IPS DF 6.9 (cell line): ENCODE measurements around the gene FDX2.

Source experiments
- DNase-seq: peaks from one replicate; pipeline ENCODE4 v3.0.0-alpha.2; 2013; ENCODE audit warnings: low read depth, low spot score
- H3K27ac ChIP-seq: one replicate; pipeline ENCODE4 v1.5.1; 2013; ENCODE audit warnings: low read length, control low read depth
- H3K27me3 ChIP-seq: 2 replicates; pipeline ENCODE4 v1.6.1; 2013; ENCODE audit warnings: mild to moderate bottlenecking, low read length; ENCODE audit not compliant: control insufficient read depth, insufficient read depth
- H3K36me3 ChIP-seq: 2 replicates; pipeline ENCODE4 v1.6.1; 2013; ENCODE audit warnings: low read length; ENCODE audit not compliant: control insufficient read depth, insufficient read depth
- H3K4me1 ChIP-seq: 2 replicates; pipeline ENCODE4 v1.6.1; 2013; ENCODE audit warnings: low read length; ENCODE audit not compliant: control insufficient read depth, insufficient read depth
- H3K4me3 ChIP-seq: 2 replicates; pipeline ENCODE4 v1.5.1; 2013; ENCODE audit warnings: mild to moderate bottlenecking, low read length
- H3K9me3 ChIP-seq: 2 replicates; pipeline ENCODE4 v1.6.1; 2013; ENCODE audit warnings: low read length, inconsistent platforms; ENCODE audit not compliant: control insufficient read depth, insufficient read depth
- WGBS: extraction: QIAGEN DNeasy Blood & Tissue Kit; methylation state at CpG from one replicate; pipeline ENCODE4 v1.1.7; 2013; ENCODE audit warnings: mixed read lengths, missing lambda C conversion rate; ENCODE audit not compliant: insufficient read length, insufficient coverage; 5-methylcytosine and 5-hydroxymethylcytosine counted together

FDX2 gene

DNA sequence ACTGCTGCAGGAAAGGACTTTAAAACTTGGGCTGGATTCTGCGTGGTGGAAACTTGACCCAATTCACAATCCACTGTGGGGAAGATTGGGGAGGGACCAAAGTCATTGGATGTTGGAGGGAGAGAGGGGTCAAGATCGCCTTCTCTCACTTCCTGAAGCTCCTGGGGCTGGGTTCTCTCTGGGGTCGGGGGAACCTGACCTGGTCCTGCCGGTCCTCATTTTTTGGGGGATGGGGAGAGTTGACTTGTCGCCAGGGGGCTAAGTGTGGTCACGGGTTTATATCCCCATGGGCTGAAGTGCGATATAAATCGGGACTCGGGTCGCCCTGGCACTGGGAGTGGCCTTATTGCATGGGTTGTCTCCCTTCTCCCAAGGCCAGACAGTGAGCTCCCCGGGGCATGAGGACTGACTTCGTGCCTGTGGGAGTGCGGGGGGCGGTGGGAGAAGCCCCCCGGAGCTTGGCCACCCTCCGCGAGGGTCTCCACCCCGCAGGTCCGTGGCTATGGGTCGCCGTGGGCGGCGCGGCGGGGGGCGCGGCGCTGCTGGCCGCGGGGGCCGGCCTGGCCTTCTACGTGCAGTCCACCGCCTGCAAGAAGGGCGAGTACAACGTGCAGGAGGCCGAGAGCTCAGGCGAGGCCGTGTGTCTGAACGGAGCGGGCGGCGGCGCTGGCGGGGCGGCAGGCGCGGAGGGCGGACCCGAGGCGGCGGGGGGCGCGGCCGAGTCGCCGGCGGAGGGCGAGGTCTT, 19.8 kb downstream of the FDX2 start:
- peak overlapping the region; percentile 29; the same call in 1 of the 2 replicates for H3K4me3 ChIP-seq
- no peak for DNase-seq

DNA sequence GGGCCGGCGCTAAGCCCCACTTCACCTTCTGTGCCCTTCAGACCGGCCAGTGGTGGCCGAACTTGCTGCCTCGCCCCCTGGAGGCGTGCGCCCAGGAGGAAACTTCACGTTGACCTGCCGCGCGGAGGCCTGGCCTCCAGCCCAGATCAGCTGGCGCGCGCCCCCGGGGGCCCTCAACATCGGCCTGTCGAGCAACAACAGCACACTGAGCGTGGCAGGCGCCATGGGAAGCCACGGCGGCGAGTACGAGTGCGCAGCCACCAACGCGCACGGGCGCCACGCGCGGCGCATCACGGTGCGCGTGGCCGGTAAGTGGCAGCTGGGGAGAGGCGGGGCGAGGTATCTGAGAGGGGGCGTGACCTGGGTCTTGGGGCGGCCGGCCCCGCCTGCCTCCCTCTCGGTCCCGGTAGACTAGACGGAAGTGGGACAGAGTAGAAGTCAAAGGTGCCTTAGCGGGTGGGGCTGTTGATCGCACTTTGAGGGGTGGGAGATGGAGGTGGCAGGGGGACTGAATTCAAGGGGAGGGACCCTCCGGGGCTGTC, 20.4 kb downstream of the FDX2 start:
- no CpG with 5 or more reads among the region's 48 CpGs for WGBS
- no peak overlapping the region for H3K27ac ChIP-seq
- no peak for DNase-seq
- peaks cover 4% of the 10 kb centered on the region; the same call in 1 of the 2 replicates for H3K4me1 ChIP-seq
- peak overlapping the region; percentile 29; the same call in 1 of the 2 replicates for H3K4me3 ChIP-seq
- no peaks in the 10 kb centered on the region for H3K9me3 ChIP-seq
- H3K36me3 ChIP-seq, result no peaks in the 10 kb centered on the region
- peaks cover 51% of the 10 kb centered on the region for H3K27me3 ChIP-seq

More for the DNA sequence above, 19.8 kb downstream of the FDX2 start:
- no peaks in the 10 kb centered on the region for H3K36me3 ChIP-seq
- H3K27me3 ChIP-seq, result peaks cover 45% of the 10 kb centered on the region
- no peak overlapping the region for H3K27ac ChIP-seq
- peaks cover 4% of the 10 kb centered on the region; the same call in 1 of the 2 replicates for H3K4me1 ChIP-seq
- H3K9me3 ChIP-seq, result no peaks in the 10 kb centered on the region
- no CpG with 5 or more reads among the region's 58 CpGs for WGBS

DNA sequence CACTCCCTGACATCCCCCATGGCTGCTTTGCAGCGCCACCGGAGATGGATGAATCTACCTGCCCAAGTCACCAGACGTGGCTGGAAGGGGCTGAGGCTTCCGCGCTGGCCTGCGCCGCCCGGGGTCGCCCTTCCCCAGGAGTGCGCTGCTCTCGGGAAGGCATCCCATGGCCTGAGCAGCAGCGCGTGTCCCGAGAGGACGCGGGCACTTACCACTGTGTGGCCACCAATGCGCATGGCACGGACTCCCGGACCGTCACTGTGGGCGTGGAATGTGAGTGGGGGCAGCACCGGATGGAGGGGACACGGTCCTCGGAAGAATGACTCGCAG, 21.5 kb downstream of the FDX2 start:
- no peak for DNase-seq
- no CpG with 5 or more reads among the region's 25 CpGs for WGBS
- H3K4me1 ChIP-seq, result peaks cover 4% of the 10 kb centered on the region; the same call in 1 of the 2 replicates
- H3K27ac ChIP-seq, result no peak overlapping the region
- H3K27me3 ChIP-seq, result peaks cover 56% of the 10 kb centered on the region
- no peaks in the 10 kb centered on the region for H3K36me3 ChIP-seq
- no peaks in the 10 kb centered on the region for H3K9me3 ChIP-seq
- no peak overlapping the region for H3K4me3 ChIP-seq

DNA sequence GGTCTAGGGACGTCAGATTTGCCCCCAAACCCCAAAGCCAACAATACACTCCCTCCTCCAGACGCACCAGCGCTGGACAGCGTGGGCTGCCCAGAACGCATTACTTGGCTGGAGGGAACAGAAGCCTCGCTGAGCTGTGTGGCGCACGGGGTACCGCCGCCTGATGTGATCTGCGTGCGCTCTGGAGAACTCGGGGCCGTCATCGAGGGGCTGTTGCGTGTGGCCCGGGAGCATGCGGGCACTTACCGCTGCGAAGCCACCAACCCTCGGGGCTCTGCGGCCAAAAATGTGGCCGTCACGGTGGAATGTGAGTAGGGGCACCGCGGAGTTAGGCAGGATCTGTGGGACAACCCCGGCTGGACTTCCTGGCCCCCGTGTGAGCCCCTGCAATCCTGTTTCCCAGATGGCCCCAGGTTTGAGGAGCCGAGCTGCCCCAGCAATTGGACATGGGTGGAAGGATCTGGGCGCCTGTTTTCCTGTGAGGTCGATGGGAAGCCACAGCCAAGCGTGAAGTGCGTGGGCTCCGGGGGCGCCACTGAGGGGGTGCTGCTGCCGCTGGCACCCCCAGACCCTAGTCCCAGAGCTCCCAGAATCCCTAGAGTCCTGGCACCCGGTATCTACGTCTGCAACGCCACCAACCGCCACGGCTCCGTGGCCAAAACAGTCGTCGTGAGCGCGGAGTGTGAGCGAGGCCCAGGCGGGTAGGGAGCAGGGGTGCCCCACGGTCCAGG, 22.0 kb downstream of the FDX2 start:
- H3K9me3 ChIP-seq, result no peaks in the 10 kb centered on the region
- peaks cover 56% of the 10 kb centered on the region for H3K27me3 ChIP-seq
- no peaks in the 10 kb centered on the region for H3K36me3 ChIP-seq
- DNase-seq, result no peak
- H3K27ac ChIP-seq, result no peak overlapping the region
- WGBS, result no CpG with 5 or more reads among the region's 49 CpGs
- H3K4me1 ChIP-seq, result peaks cover 4% of the 10 kb centered on the region; the same call in 1 of the 2 replicates
- H3K4me3 ChIP-seq, result no peak overlapping the region

DNA sequence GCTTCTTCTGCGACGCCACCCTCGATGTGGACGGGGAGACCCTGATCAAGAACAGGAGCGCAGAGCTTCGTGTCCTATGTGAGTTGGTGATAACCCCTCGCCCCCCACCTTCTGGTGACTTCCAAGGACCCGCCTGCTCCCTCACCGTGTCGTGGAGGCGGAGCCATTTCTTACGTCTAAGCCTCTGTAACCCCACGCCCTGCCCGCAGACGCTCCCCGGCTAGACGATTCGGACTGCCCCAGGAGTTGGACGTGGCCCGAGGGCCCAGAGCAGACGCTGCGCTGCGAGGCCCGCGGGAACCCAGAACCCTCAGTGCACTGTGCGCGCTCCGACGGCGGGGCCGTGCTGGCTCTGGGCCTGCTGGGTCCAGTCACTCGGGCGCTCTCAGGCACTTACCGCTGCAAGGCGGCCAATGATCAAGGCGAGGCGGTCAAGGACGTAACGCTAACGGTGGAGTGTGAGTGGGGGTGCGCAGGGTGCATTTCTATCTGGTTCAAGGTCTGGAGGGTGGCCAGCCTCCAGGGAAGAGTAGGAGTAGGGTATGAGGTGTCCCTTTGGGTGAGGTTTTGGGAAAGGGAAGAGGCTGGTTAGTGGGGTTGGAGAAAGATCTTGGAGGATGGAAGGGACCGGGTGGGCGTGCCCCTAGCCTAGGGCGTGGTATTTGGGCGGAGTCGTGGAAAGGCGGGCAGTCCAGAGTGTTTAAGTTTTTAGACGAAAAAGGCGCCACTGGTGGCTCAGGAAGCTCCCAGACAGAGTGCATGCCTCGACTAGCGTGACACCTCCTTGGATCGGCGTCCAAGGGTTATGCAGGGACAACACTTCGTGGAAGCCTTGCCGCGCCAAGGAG, 22.8 kb downstream of the FDX2 start:
- peaks cover 58% of the 10 kb centered on the region for H3K27me3 ChIP-seq
- peak overlapping the region; percentile 13; the same call in 1 of the 2 replicates for H3K4me3 ChIP-seq
- no peak overlapping the region for H3K27ac ChIP-seq
- WGBS, result no CpG with 5 or more reads among the region's 56 CpGs
- H3K36me3 ChIP-seq, result no peaks in the 10 kb centered on the region
- DNase-seq, result no peak
- H3K4me1 ChIP-seq, result peaks cover 4% of the 10 kb centered on the region; the same call in 1 of the 2 replicates
- H3K9me3 ChIP-seq, result no peaks in the 10 kb centered on the region

DNA sequence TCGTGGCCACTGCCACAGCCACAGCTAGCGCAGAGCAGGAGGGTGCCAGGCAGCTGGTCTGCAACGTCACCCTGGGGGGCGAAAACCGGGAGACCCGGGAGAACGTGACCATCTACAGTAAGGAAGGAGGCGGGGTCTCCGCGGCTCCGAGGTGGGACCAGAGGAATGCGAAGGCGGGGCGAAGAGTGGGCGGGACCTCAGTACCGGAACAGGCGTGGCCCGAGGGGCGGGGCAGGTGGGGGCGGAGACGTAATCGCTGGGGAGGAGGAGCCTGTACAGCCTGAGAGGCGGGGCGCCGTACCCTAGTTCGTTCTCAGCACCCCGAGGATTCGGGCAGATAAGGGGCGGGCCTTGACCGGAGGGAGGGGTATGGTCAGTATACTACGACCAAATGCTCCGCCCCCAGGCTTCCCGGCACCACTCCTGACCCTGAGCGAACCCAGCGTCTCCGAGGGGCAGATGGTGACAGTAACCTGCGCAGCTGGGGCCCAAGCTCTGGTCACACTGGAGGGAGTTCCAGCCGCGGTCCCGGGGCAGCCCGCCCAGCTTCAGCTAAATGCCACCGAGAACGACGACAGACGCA, 23.5 kb downstream of the FDX2 start:
- no peaks in the 10 kb centered on the region for H3K9me3 ChIP-seq
- H3K4me1 ChIP-seq, result peaks cover 6% of the 10 kb centered on the region
- H3K27me3 ChIP-seq, result peaks cover 65% of the 10 kb centered on the region
- H3K4me3 ChIP-seq, result peak overlapping the region; percentile 27; the same call in 1 of the 2 replicates
- no peaks in the 10 kb centered on the region; the same call in 1 of the 2 replicates for H3K36me3 ChIP-seq
- H3K27ac ChIP-seq, result no peak overlapping the region
- WGBS, result no CpG with 5 or more reads among the region's 45 CpGs
- DNase-seq, result no peak

DNA sequence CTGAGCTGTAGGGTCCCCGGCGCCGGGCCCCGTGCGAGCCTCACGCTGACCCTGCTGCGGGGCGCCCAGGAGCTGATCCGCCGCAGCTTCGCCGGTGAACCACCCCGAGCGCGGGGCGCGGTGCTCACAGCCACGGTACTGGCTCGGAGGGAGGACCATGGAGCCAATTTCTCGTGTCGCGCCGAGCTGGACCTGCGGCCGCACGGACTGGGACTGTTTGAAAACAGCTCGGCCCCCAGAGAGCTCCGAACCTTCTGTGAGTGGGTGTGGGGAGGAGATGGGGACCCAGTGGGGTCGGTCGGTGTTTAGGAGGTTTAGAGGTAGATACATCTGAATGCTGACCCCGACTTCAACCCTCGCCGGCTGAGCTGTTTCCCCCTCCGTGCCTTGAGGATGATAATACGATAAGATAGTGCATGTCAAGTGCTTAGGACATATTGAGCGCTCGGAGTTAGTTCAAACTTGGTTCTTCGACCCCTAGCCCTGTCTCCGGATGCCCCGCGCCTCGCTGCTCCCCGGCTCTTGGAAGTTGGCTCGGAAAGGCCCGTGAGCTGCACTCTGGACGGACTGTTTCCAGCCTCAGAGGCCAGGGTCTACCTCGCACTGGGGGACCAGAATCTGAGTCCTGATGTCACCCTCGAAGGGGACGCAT, 24.1 kb downstream of the FDX2 start:
- Histone ChIP-seq H3K27me3 (peaks cover 65% of the 10 kb centered on the region), H3K9me3 (no peaks in the 10 kb centered on the region), H3K4me3 (peak overlapping the region; percentile 27), H3K4me1 (peaks cover 7% of the 10 kb centered on the region), H3K27ac (no peak overlapping the region), H3K36me3 (no peaks in the 10 kb centered on the region; the same call in 1 of the 2 replicates)
- no CpG with 5 or more reads among the region's 49 CpGs for WGBS
- DNase-seq, result no peak

DNA sequence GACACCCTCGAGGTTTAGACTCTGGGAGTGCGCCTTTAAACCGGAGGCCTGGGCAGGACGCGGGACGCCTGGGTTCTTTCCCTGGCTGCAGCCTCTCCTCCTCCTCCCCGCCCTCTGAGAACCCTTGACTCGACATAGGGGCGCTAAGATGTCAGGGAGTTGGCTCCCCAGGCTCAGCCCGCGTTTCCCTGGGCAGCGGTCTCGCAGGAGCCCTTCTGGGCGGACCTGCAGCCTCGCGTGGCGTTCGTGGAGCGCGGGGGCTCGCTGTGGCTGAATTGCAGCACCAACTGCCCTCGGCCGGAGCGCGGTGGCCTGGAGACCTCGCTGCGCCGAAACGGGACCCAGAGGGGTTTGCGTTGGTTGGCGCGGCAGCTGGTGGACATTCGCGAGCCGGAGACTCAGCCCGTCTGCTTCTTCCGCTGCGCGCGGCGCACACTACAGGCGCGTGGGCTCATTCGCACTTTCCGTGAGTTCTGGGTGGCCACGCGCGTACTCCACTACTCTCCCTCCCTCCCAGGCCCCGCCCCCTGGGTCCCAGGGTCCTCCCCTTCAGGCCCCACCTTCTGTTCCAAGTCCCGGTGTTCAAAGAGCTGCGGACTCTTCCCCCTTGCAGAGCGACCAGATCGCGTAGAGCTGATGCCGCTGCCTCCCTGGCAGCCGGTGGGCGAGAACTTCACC, 24.8 kb downstream of the FDX2 start:
- no peak for DNase-seq
- no CpG with 5 or more reads among the region's 57 CpGs for WGBS
- Histone ChIP-seq H3K4me1 (peaks cover 7% of the 10 kb centered on the region), H3K9me3 (no peaks in the 10 kb centered on the region), H3K27ac (no peak overlapping the region), H3K4me3 (peak overlapping the region; percentile 27), H3K27me3 (peaks cover 65% of the 10 kb centered on the region), H3K36me3 (no peaks in the 10 kb centered on the region; the same call in 1 of the 2 replicates)

DNA sequence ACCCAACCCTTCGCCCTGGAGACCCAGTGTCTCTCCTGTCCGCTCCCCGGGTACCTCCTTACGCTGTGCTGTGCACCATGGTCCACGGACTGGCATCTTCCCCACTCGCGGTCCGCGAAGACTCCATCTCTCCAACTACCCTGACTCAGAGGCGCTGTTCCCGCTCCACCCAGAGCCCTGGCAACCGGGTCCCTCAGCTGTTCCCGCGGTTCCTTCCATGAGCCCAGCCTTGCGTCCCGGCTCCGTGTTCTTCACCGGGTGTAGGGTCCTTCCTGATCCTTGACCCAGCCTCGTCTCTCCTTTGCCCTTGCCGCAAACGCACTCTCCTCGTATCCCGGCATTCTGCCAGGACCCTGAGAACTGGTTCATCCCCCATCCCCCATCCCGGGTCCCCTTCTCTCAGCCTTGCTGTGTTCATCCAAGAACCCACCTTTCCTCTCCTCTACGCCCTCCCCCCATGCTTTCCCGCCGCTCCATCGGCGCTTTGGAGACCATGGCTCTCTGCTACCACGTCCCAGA, 25.4 kb downstream of the FDX2 start:
- no peak for DNase-seq
- H3K27ac ChIP-seq, result no peak overlapping the region
- H3K27me3 ChIP-seq, result peaks cover 59% of the 10 kb centered on the region
- WGBS, result no CpG with 5 or more reads among the region's 30 CpGs
- H3K4me1 ChIP-seq, result peaks cover 7% of the 10 kb centered on the region
- no peaks in the 10 kb centered on the region for H3K9me3 ChIP-seq
- peak overlapping the region; percentile 27; the same call in 1 of the 2 replicates for H3K4me3 ChIP-seq
- H3K36me3 ChIP-seq, result no peaks in the 10 kb centered on the region; the same call in 1 of the 2 replicates
